H1 (cell line): ENCODE results near the gene ENDOU. TPM values are rescaled to one million over a fixed set of nuclear protein-coding genes. Genes with fewer than 3 reads are reported as not detected.

Source experiments
- CBX8 ChIP-seq: fragments of 300-800, 300-1000 bp; sonication (generic); IDR thresholded peaks from 2 replicates; pipeline ENCODE4 v1.7.1; 2016; ENCODE audit warnings: low read depth, low read length, borderline replicate concordance
- MAFK ChIP-seq: IDR thresholded peaks from 2 replicates; pipeline ENCODE4 v1.6.1; 2012; ENCODE audit warnings: low read depth, mild to moderate bottlenecking, improper control_type of control experiment, low read length
- PHF8 ChIP-seq: fragments of 200-600 bp; sonication (generic); conservative IDR thresholded peaks from 2 replicates; pipeline ENCODE4 v1.7.1; 2012; ENCODE audit warnings: low read depth, mild to moderate bottlenecking, inconsistent platforms, low read length, moderate library complexity
- SIX5 ChIP-seq: IDR thresholded peaks from 2 replicates; pipeline ENCODE4 v1.6.1; 2011; ENCODE audit warnings: mild to moderate bottlenecking, low read depth, low read length
- polyA plus RNA-seq, 7 experiments: library from polyadenylated mRNA; depleted of rRNA in 3 of 7; stranded (reverse) in 5 of 7; unstranded in 2 of 7; fragments of >200 nt in 5 of 7; fragments of 200-250 nt in 2 of 7; gene quantifications; 1 replicate in 5 of 7; 2 replicates in 1 of 7; 4 replicates in 1 of 7; pipeline versions ENCODE4 v1.2.1 to v1.2.3, GENCODE V29; 2011 to 2013; ENCODE audit warnings: missing spikeins in 2 of 7, mixed read lengths in 2 of 7
- total RNA-seq: library from RNA; stranded (reverse); fragmentation: NEBNext Ultra II Directional; extraction: Animal tissue kit (Norgen Biotek cat#: 25700); gene quantifications from 2 replicates; pipeline ENCODE4 v1.2.1, GENCODE V29; 2021

ENDOU gene
- total and polyA plus RNA-seq, 2 of the 8 experiments (the other 6 are each of a cell fraction or from before 2014, with no cell fraction given) = not detected

DNA sequence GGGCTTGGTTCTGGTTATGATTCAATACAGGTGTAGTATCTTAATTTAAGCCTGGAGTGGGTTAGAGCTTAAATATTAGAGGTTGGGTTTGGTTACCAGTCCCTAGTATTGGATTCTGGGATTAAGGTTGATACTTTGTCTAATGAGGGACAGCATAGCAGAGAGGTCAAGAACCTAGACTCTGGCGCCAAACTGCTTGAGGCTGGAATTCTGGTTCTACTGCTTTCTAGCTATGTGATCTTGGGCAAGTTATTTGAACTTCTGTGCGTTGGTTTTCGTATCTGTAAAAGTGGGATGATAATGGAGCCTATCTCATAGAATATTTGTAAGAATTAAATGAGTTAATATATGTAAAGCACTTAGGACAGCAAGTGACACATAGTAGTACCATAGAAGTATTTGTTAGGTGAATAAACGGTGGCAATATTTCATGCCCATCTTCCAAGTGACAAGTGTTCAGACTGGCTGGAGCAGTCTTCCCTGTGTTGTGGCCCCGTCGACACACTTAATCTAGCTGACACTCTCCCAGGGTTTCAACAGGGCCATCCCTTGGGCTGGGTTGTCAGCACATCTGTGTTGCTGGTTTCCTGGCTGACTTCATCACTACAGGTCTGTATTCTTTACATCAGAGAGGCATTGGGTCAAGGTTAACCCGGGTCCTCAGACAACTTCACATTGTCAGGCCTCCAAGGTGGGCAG is 3.0 kb downstream of the ENDOU start (continued):
- TF ChIP-seq SIX5 (no peak), PHF8 (no peak), CBX8 (no peak), MAFK (no peak)
